HCT116 (cell line): ENCODE measurements around the gene CEP152. TPM values are rescaled to one million over a fixed set of nuclear protein-coding genes. Genes with fewer than 3 reads are reported as not detected.

Experiments
- ATAC-seq: fragments of 200-7000 bp; cut with Tn5 transposase; 2 replicates; pipeline ENCODE4 v1.9.1; 2020; ENCODE audit warnings: mild to moderate bottlenecking, moderate library complexity
- BruUV-seq: library from RNA; stranded (reverse); fragments of 400-500 nt; replicated peaks from 2 replicates; lab custom pipeline; 2021; lab: Mats Ljungman, UMichigan
- CTCF ChIA-PET: fragments of 300-600 bp; sonication (Branson Sonifier 250); formaldehyde crosslinking; loops from one replicate; lab custom pipeline; 2021; ENCODE audit warnings: antibody characterized with exemption; lab: Charles Lee
- POLR2A ChIA-PET: fragments of 300-600, 350-600 bp; sonication (Branson Sonifier 250); formaldehyde crosslinking; loops from one replicate; lab custom pipeline; 2021; ENCODE audit warnings: antibody characterized with exemption; lab: Charles Lee
- RAD21 ChIA-PET, 2 experiments: fragments of 300-600 bp; sonication (Branson Sonifier 250); formaldehyde crosslinking; loops; one replicate each; lab custom pipeline; 2023; ENCODE audit warnings: low total read pairs in 2 of 2; ENCODE audit not compliant: uncharacterized antibody in 2 of 2, unreplicated experiment in 2 of 2, low non-redundant PET in 1 of 2; lab: Charles Lee
- DNase-seq: peaks from one replicate; pipeline ENCODE4 v3.0.0-alpha.2; 2010; ENCODE audit warnings: low read depth, low spot score
- H2AFZ ChIP-seq: fragments of 200-600 bp; shearing (Covaris generic), sonication (generic); 2 replicates; pipeline ENCODE4 v1.6.1; 2017; ENCODE audit warnings: low read depth, mixed run types, mixed read lengths, antibody characterized with exemption, low read length; ENCODE audit not compliant: poor library complexity, severe bottlenecking
- H3K27ac ChIP-seq: 2 replicates; pipeline ENCODE4 v1.5.1; 2012; ENCODE audit warnings: low read depth, low read length
- H3K27me3 ChIP-seq: fragments of 200-600 bp; sonication (generic); 2 replicates; pipeline ENCODE4 v1.6.1; 2016; ENCODE audit warnings: mixed run types, low read length, mixed read lengths; ENCODE audit not compliant: insufficient read depth
- H3K36me3 ChIP-seq, 2 experiments: fragments of 200-500 bp in 1 of 2; fragments of 200-600 bp in 1 of 2; sonication (Bioruptor generic) in 1 of 2; sonication (generic) in 1 of 2; 2 replicates each; pipeline versions ENCODE4 v1.5.1 to v1.6.1; 2014 to 2016; ENCODE audit warnings: low read length in 2 of 2, inconsistent platforms in 1 of 2, mixed read lengths in 1 of 2, mixed run types in 1 of 2; ENCODE audit not compliant: insufficient read depth in 2 of 2, control insufficient read depth in 1 of 2
- H3K4me1 ChIP-seq, 2 experiments: fragments of 200-600 bp in 1 of 2; sonication (generic) in 1 of 2; 2 replicates each; pipeline versions ENCODE4 v1.5.1 to v1.6.1; 2012 to 2017; ENCODE audit warnings: low read length in 2 of 2, inconsistent platforms in 1 of 2, mild to moderate bottlenecking in 1 of 2, mixed read lengths in 1 of 2, mixed run types in 1 of 2, moderate library complexity in 1 of 2; ENCODE audit not compliant: insufficient read depth in 2 of 2, control insufficient read depth in 1 of 2
- H3K4me2 ChIP-seq: fragments of 200-600 bp; sonication (generic); 2 replicates; pipeline ENCODE4 v1.6.1; 2017; ENCODE audit warnings: mixed run types, low read length, mixed read lengths
- H3K4me3 ChIP-seq, 2 experiments: fragments of 200-600 bp in 1 of 2; sonication (generic) in 1 of 2; replicated peaks in 1 of 2; 2 replicates each; pipeline ENCODE4 v1.5.1; 2011 to 2016; ENCODE audit warnings: low read length in 2 of 2, control low read depth in 1 of 2, low read depth in 1 of 2, mild to moderate bottlenecking in 1 of 2, mixed read lengths in 1 of 2, mixed run types in 1 of 2
- H3K79me2 ChIP-seq: fragments of 200-600 bp; sonication (generic); 2 replicates; pipeline ENCODE4 v1.6.1; 2017; ENCODE audit warnings: mild to moderate bottlenecking, mixed run types, low read length, moderate library complexity, mixed read lengths; ENCODE audit not compliant: insufficient read depth
- H3K9ac ChIP-seq: fragments of 200-600 bp; sonication (generic); 2 replicates; pipeline ENCODE4 v1.6.1; 2016; ENCODE audit warnings: low read length, mixed read lengths
- H3K9me2 ChIP-seq: fragments of 200-600 bp; sonication (generic), shearing (Covaris generic); 2 replicates; pipeline ENCODE4 v1.6.1; 2017; ENCODE audit warnings: mixed run types, mild to moderate bottlenecking, moderate library complexity; ENCODE audit not compliant: insufficient read depth
- H3K9me3 ChIP-seq, 2 experiments: fragments of 200-500 bp in 1 of 2; fragments of 200-600 bp in 1 of 2; sonication (Bioruptor generic) in 1 of 2; sonication (generic) in 1 of 2; 2 replicates each; pipeline ENCODE4 v1.6.1; 2014 to 2017; ENCODE audit warnings: low read length in 2 of 2, mixed read lengths in 2 of 2, inconsistent platforms in 1 of 2, low read depth in 1 of 2, mild to moderate bottlenecking in 1 of 2, mixed run types in 1 of 2, moderate library complexity in 1 of 2; ENCODE audit not compliant: control insufficient read depth in 1 of 2, insufficient read depth in 1 of 2
- H4K20me1 ChIP-seq: fragments of 200-600 bp; sonication (generic), shearing (Covaris generic); 2 replicates; pipeline ENCODE4 v1.6.1; 2017; ENCODE audit warnings: mixed run types, mild to moderate bottlenecking, moderate library complexity; ENCODE audit not compliant: insufficient read depth
- CBX3 ChIP-seq: IDR thresholded peaks from 2 replicates; pipeline ENCODE4 v1.6.1; 2012; ENCODE audit warnings: low read depth
- EGR1 ChIP-seq: IDR thresholded peaks from 2 replicates; pipeline ENCODE4 v1.6.1; 2012; ENCODE audit warnings: low read depth
- EZH2phosphoT487 ChIP-seq: fragments of 200-600 bp; IDR thresholded peaks from 2 replicates; pipeline ENCODE4 v1.6.1; 2018; ENCODE audit warnings: antibody characterized with exemption, borderline replicate concordance
- FOSL1 ChIP-seq: IDR thresholded peaks from 2 replicates; pipeline ENCODE4 v1.6.1; 2012; ENCODE audit warnings: low read depth
- JUND ChIP-seq: IDR thresholded peaks from 2 replicates; pipeline ENCODE4 v1.6.1; 2012
- POLR2AphosphoS5 ChIP-seq: IDR thresholded peaks from 2 replicates; pipeline ENCODE4 v1.6.1; 2011; ENCODE audit warnings: mild to moderate bottlenecking, low read depth, low read length, moderate library complexity
- SP1 ChIP-seq: IDR thresholded peaks from 2 replicates; pipeline ENCODE4 v1.6.1; 2012; ENCODE audit warnings: low read depth
- intact Hi-C: fragments of 100-400 bp; cut with micrococcal nuclease; formaldehyde crosslinking; loops from 2 replicates; pipeline ENCODE4 v1.10.0; 2022
- total RNA-seq: library from RNA; stranded (reverse); gene quantifications from one replicate; pipeline ENCODE4 v1.2.1, GENCODE V29; 2021; ENCODE audit not compliant: unreplicated experiment
- TF ChIP-seq, protein P1 (sequence below): IDR thresholded peaks from 2 replicates; pipeline ENCODE4 v1.6.1; 2012; ENCODE audit warnings: low read depth
- TF ChIP-seq, protein P2 (sequence below), 3 experiments: fragments of 200-600 bp in 1 of 3; sonication (generic) in 1 of 3; IDR thresholded peaks in 2 of 3; conservative IDR thresholded peaks in 1 of 3; 2 replicates each; pipeline ENCODE4 v1.5.1; 2012 to 2017; ENCODE audit warnings: low read depth in 2 of 3, low read length in 2 of 3, antibody characterized with exemption in 1 of 3, borderline replicate concordance in 1 of 3, control low read depth in 1 of 3, mild to moderate bottlenecking in 1 of 3, mixed read lengths in 1 of 3, mixed run types in 1 of 3, moderate library complexity in 1 of 3; ENCODE audit not compliant: insufficient read depth in 1 of 3

Gene CEP152
- total RNA-seq, 1 experiment from 2014 or later, result 19.7 TPM

DNA sequence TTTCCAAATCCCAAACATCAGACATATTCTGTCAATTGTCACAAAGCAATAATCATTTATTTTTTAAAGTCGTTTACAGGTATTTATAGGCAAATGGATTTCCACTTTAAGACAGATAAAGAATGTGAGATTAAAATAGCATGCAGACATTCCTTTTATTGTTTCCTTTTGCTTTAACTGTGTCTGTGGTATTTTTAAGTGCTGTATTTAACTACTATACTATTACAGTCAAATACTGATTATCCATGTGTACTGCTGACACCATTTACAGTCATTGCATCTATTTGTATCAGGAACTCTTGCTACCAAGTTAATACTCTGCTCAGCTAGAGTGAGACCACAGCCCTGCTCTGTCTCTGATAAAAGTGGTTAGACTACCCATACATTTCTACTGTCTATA is 12.8 kb upstream of the CEP152 start:
- ChIA-PET POLR2A (no interaction called here), RAD21 (no interaction called here), CTCF (no interaction called here)
- Histone ChIP-seq H3K36me3 (no peaks in the 10 kb centered on the region), H3K9me2 (no peaks in the 10 kb centered on the region), H3K27me3 (no peaks in the 10 kb centered on the region), H2AFZ (no peak overlapping the region), H3K4me3 (no peak overlapping the region), H3K27ac (no peak overlapping the region), H3K4me1 (no peaks in the 10 kb centered on the region; a peak in 1 of 4 replicates), H3K9me3 (no peaks in the 10 kb centered on the region), H4K20me1 (no peaks in the 10 kb centered on the region), H3K79me2 (no peaks in the 10 kb centered on the region), H3K9ac (no peak overlapping the region), H3K4me2 (no peak overlapping the region)
- ATAC-seq, result no peak
- no peak for DNase-seq
- intact Hi-C loops, result no loop called here
- no TSS peak for BruUV-seq
- no peak for TF ChIP-seq FOSL1
- TF ChIP-seq SP1, result no peak
- no peak for TF ChIP-seq EGR1
- TF ChIP-seq JUND, result no peak
- TF ChIP-seq POLR2AphosphoS5, result no peak
- TF ChIP-seq, protein P1, sequence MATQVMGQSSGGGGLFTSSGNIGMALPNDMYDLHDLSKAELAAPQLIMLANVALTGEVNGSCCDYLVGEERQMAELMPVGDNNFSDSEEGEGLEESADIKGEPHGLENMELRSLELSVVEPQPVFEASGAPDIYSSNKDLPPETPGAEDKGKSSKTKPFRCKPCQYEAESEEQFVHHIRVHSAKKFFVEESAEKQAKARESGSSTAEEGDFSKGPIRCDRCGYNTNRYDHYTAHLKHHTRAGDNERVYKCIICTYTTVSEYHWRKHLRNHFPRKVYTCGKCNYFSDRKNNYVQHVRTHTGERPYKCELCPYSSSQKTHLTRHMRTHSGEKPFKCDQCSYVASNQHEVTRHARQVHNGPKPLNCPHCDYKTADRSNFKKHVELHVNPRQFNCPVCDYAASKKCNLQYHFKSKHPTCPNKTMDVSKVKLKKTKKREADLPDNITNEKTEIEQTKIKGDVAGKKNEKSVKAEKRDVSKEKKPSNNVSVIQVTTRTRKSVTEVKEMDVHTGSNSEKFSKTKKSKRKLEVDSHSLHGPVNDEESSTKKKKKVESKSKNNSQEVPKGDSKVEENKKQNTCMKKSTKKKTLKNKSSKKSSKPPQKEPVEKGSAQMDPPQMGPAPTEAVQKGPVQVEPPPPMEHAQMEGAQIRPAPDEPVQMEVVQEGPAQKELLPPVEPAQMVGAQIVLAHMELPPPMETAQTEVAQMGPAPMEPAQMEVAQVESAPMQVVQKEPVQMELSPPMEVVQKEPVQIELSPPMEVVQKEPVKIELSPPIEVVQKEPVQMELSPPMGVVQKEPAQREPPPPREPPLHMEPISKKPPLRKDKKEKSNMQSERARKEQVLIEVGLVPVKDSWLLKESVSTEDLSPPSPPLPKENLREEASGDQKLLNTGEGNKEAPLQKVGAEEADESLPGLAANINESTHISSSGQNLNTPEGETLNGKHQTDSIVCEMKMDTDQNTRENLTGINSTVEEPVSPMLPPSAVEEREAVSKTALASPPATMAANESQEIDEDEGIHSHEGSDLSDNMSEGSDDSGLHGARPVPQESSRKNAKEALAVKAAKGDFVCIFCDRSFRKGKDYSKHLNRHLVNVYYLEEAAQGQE, result no peak
- TF ChIP-seq, protein P2, sequence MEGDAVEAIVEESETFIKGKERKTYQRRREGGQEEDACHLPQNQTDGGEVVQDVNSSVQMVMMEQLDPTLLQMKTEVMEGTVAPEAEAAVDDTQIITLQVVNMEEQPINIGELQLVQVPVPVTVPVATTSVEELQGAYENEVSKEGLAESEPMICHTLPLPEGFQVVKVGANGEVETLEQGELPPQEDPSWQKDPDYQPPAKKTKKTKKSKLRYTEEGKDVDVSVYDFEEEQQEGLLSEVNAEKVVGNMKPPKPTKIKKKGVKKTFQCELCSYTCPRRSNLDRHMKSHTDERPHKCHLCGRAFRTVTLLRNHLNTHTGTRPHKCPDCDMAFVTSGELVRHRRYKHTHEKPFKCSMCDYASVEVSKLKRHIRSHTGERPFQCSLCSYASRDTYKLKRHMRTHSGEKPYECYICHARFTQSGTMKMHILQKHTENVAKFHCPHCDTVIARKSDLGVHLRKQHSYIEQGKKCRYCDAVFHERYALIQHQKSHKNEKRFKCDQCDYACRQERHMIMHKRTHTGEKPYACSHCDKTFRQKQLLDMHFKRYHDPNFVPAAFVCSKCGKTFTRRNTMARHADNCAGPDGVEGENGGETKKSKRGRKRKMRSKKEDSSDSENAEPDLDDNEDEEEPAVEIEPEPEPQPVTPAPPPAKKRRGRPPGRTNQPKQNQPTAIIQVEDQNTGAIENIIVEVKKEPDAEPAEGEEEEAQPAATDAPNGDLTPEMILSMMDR (IDR thresholded peaks at IDR 0.05 in 2 of 3, conservative IDR thresholded peaks at IDR 0.05 in 1 of 3; ENCODE audit: borderline replicate concordance in 1 of 3, insufficient read depth in 1 of 3, low read depth in 2 of 3, low read length in 2 of 3), result no peak
- no peak for TF ChIP-seq CBX3
- TF ChIP-seq EZH2phosphoT487, result no peak
